Measurements from ENCODE around the gene GPR157.

- TF ChIP-seq REST (IDR thresholded peaks at IDR 0.05; ENCODE audit: insufficient read depth in 1 of 2, low read depth in 2 of 2, low read length in 2 of 2) (no peak), POLR2AphosphoS5 (IDR thresholded peaks at IDR 0.05; ENCODE audit: low read depth, low read length) (no peak)
Observed at GRCh38 chr1:9129266-9130041, 552 bp upstream of the GPR157 start.

Data from PFSK-1 (cell line).